ENCODE data around the gene ANTKMT. TPM values are rescaled to one million over a fixed set of nuclear protein-coding genes. Genes with fewer than 3 reads are reported as not detected.
"Not testable (repeated sequence)": the region's sequence is repeated elsewhere in the genome, so short reads cannot be mapped to it uniquely, and the experiment has no call there.

The ANTKMT gene
- total RNA-seq, 6 donors from 2014 or later: 38.7 to 69.7 (median 55.7) TPM

GRCh38 chr16:741986-742629 lies 21.2 kb downstream of the ANTKMT start:
- no peaks in the 10 kb centered on the region for H3K9me3 ChIP-seq
- H3K36me3 ChIP-seq: peaks cover 0 to 14% (median 6%) of the 10 kb centered on the region in 4 donors
- TF ChIP-seq POLR2A (IDR thresholded peaks at IDR 0.05): no peak
- no peak for TF ChIP-seq EP300 (IDR thresholded peaks at IDR 0.05)
- no peak for TF ChIP-seq CTCF (IDR thresholded peaks at IDR 0.05)
- TF ChIP-seq POLR2AphosphoS5 (IDR thresholded peaks at IDR 0.05): no peak
- H3K4me3 ChIP-seq: no peak overlapping the region
- no peaks in the 10 kb centered on the region for H3K27me3 ChIP-seq
- 89 to 90% methylated on average over 11 to 14 of the region's 15 CpGs for WGBS, 2 donors
- ATAC-seq (ENCODE audit: low FRiP score in 2 of 2) (no peak), DNase-seq (peak in 1 of 2 donors; percentile 74)
- peaks cover 13 to 17% (median 13%) of the 10 kb centered on the region in 4 donors for H3K4me1 ChIP-seq
- no peak overlapping the region for H3K27ac ChIP-seq

GRCh38 chr16:742894-743293 lies 21.9 kb downstream of the ANTKMT start:
- H3K4me3 ChIP-seq; H3K27ac ChIP-seq; H3K27me3 ChIP-seq; DNase-seq; ATAC-seq (ENCODE audit: low FRiP score in 2 of 2); H3K36me3 ChIP-seq; H3K9me3 ChIP-seq: not testable (repeated sequence)
- WGBS, 2 donors: 80 to 81% methylated on average over 14 of the region's 14 CpGs
- H3K4me1 ChIP-seq: peaks cover 13 to 17% (median 13%) of the 10 kb centered on the region in 4 donors

GRCh38 chr16:743794-744500 lies 23.0 kb downstream of the ANTKMT start:
- H3K27ac ChIP-seq: no peak overlapping the region
- no peak for ATAC-seq (ENCODE audit: low FRiP score in 2 of 2)
- H3K4me1 ChIP-seq: peaks cover 13 to 17% (median 13%) of the 10 kb centered on the region in 4 donors
- no peaks in the 10 kb centered on the region for H3K27me3 ChIP-seq
- DNase-seq: peak in 1 of 2 donors; percentile 72
- no peak overlapping the region for H3K4me3 ChIP-seq
- 76% methylated on average over 9 to 21 of the region's 21 CpGs for WGBS, 2 donors
- TF ChIP-seq POLR2AphosphoS5 (IDR thresholded peaks at IDR 0.05): no peak
- no peak for TF ChIP-seq CTCF (IDR thresholded peaks at IDR 0.05)
- TF ChIP-seq EP300 (IDR thresholded peaks at IDR 0.05): no peak
- TF ChIP-seq POLR2A (IDR thresholded peaks at IDR 0.05): no peak
- no peaks in the 10 kb centered on the region for H3K36me3 ChIP-seq
- H3K9me3 ChIP-seq: no peaks in the 10 kb centered on the region

GRCh38 chr16:745739-746138 lies 24.8 kb downstream of the ANTKMT start:
- Histone ChIP-seq H3K27me3 (no peaks in the 10 kb centered on the region), H3K36me3 (no peaks in the 10 kb centered on the region), H3K4me1 (peaks cover 3 to 6% (median 4%) of the 10 kb centered on the region in 4 donors), H3K4me3 (no peak overlapping the region), H3K27ac (no peak overlapping the region), H3K9me3 (no peaks in the 10 kb centered on the region)
- DNase-seq (peak; percentile 45 to 85), ATAC-seq (ENCODE audit: low FRiP score in 2 of 2) (no peak)
- WGBS, 2 donors: 0 to 3% methylated on average over 2 to 11 of the region's 14 CpGs
- TF ChIP-seq POLR2A (IDR thresholded peaks at IDR 0.05) (no peak), EP300 (IDR thresholded peaks at IDR 0.05) (no peak), CTCF (IDR thresholded peaks at IDR 0.05) (peak in 3 of 6 experiments; percentile 20 to 35 (median 23)), POLR2AphosphoS5 (IDR thresholded peaks at IDR 0.05) (no peak)

GRCh38 chr16:746637-747036 lies 25.7 kb downstream of the ANTKMT start:
- no peaks in the 10 kb centered on the region for H3K4me1 ChIP-seq
- H3K4me3 ChIP-seq: no peak overlapping the region
- no peak for TF ChIP-seq POLR2A (IDR thresholded peaks at IDR 0.05)
- no peak for TF ChIP-seq EP300 (IDR thresholded peaks at IDR 0.05)
- no peak for TF ChIP-seq CTCF (IDR thresholded peaks at IDR 0.05)
- no peak for TF ChIP-seq POLR2AphosphoS5 (IDR thresholded peaks at IDR 0.05)
- H3K27ac ChIP-seq: no peak overlapping the region
- ATAC-seq (ENCODE audit: low FRiP score in 2 of 2) (no peak), DNase-seq (no peak)
- 86 to 87% methylated on average over 1 to 12 of the region's 13 CpGs for WGBS, 2 donors
- no peaks in the 10 kb centered on the region for H3K36me3 ChIP-seq
- H3K27me3 ChIP-seq: no peaks in the 10 kb centered on the region
- H3K9me3 ChIP-seq: no peaks in the 10 kb centered on the region
